IMR-90 (cell line): ENCODE results near the gene SNX1. TPM values are rescaled to one million over a fixed set of nuclear protein-coding genes. Genes with fewer than 3 reads are reported as not detected.

Experiments
- ATAC-seq: fragments of 200-7000 bp; cut with Tn5 transposase; 2 replicates; pipeline ENCODE4 v1.9.1; 2020; ENCODE audit warnings: low read depth, mild to moderate bottlenecking, moderate library complexity
- BruUV-seq: library from RNA; stranded (reverse); fragments of 400-500 nt; replicated peaks from 2 replicates; lab custom pipeline; 2021; lab: Mats Ljungman, UMichigan
- CTCF ChIA-PET: fragments of 300-600 bp; formaldehyde crosslinking; extraction: SDS; loops from one replicate; lab custom pipeline; 2021; ENCODE audit warnings: antibody characterized with exemption; lab: Yijun Ruan, JAX
- POLR2A ChIA-PET: fragments of 300-600 bp; sonication (Branson Sonifier 250); formaldehyde crosslinking; loops from one replicate; lab custom pipeline; 2022; ENCODE audit warnings: antibody characterized with exemption; ENCODE audit not compliant: unreplicated experiment; lab: Charles Lee
- DNase-seq: peaks from one replicate; pipeline ENCODE4 v3.0.0; 2013
- H2AFZ ChIP-seq: replicated peaks from 2 replicates; pipeline ENCODE3; 2013; ENCODE audit warnings: low read length, mild to moderate bottlenecking; ENCODE audit not compliant: poor library complexity
- H2AK5ac ChIP-seq: 2 replicates; pipeline ENCODE4 v1.6.1; 2013; ENCODE audit warnings: low read depth, low read length, inconsistent platforms
- H2AK9ac ChIP-seq: replicated peaks from 2 replicates; pipeline ENCODE3; 2013; ENCODE audit warnings: mild to moderate bottlenecking, low read depth, low read length, moderate library complexity; ENCODE audit not compliant: poor library complexity
- H2BK120ac ChIP-seq: 2 replicates; pipeline ENCODE4 v1.6.1; 2013; ENCODE audit warnings: low read depth, low read length, inconsistent platforms
- H2BK15ac ChIP-seq: 3 replicates; pipeline ENCODE4 v1.6.1; 2013; ENCODE audit warnings: low read depth, low read length, inconsistent platforms
- H2BK20ac ChIP-seq: 2 replicates; pipeline ENCODE4 v1.6.1; 2013; ENCODE audit warnings: low read depth, mild to moderate bottlenecking, inconsistent platforms, low read length, moderate library complexity
- H2BK5ac ChIP-seq: 2 replicates; pipeline ENCODE4 v1.6.1; 2013; ENCODE audit warnings: mild to moderate bottlenecking, low read depth, low read length, inconsistent platforms; ENCODE audit not compliant: poor library complexity, severe bottlenecking
- H3K14ac ChIP-seq: replicated peaks from 2 replicates; pipeline ENCODE4 v1.6.1; 2013; ENCODE audit warnings: low read depth, low read length, inconsistent platforms
- H3K18ac ChIP-seq: 2 replicates; pipeline ENCODE4 v1.6.1; 2013; ENCODE audit warnings: low read depth, low read length, control low read depth
- H3K23ac ChIP-seq: 2 replicates; pipeline ENCODE4 v1.6.1; 2013; ENCODE audit warnings: low read depth, low read length, inconsistent platforms
- H3K27ac ChIP-seq: 2 replicates; pipeline ENCODE4 v1.5.1; 2013; ENCODE audit warnings: mild to moderate bottlenecking, control low read depth, low read length; ENCODE audit not compliant: insufficient read depth
- H3K27me3 ChIP-seq: 2 replicates; pipeline ENCODE4 v1.6.1; 2013; ENCODE audit warnings: low read length; ENCODE audit not compliant: control insufficient read depth, insufficient read depth
- H3K36me3 ChIP-seq: 2 replicates; pipeline ENCODE4 v1.6.1; 2013; ENCODE audit warnings: low read length, mixed read lengths; ENCODE audit not compliant: control insufficient read depth, insufficient read depth
- H3K4ac ChIP-seq: 2 replicates; pipeline ENCODE4 v1.6.1; 2013; ENCODE audit warnings: low read depth, low read length, inconsistent platforms
- H3K4me1 ChIP-seq: 2 replicates; pipeline ENCODE4 v1.6.1; 2013; ENCODE audit warnings: low read length, mixed read lengths; ENCODE audit not compliant: control insufficient read depth, insufficient read depth
- H3K4me2 ChIP-seq: 2 replicates; pipeline ENCODE4 v1.6.1; 2013; ENCODE audit warnings: low read depth, mild to moderate bottlenecking, control low read depth, low read length, moderate library complexity
- H3K4me3 ChIP-seq: 2 replicates; pipeline ENCODE4 v1.5.1; 2013; ENCODE audit warnings: low read depth, mild to moderate bottlenecking, control low read depth, low read length, moderate library complexity; ENCODE audit not compliant: insufficient read depth
- H3K56ac ChIP-seq: 2 replicates; pipeline ENCODE4 v1.6.1; 2013; ENCODE audit warnings: low read length, inconsistent platforms; ENCODE audit not compliant: insufficient read depth; ENCODE audit errors: extremely low read depth
- H3K79me1 ChIP-seq, 2 experiments: 2 replicates each; pipeline ENCODE4 v1.6.1; 2013; ENCODE audit warnings: low read length in 2 of 2, inconsistent platforms in 1 of 2, low read depth in 1 of 2
- H3K9ac ChIP-seq: 2 replicates; pipeline ENCODE4 v1.6.1; 2013; ENCODE audit warnings: low read depth, low read length, control low read depth
- H3K9me1 ChIP-seq: 2 replicates; pipeline ENCODE4 v1.6.1; 2013; ENCODE audit warnings: low read length, inconsistent platforms; ENCODE audit not compliant: insufficient read depth
- H3K9me3 ChIP-seq: 2 replicates; pipeline ENCODE4 v1.6.1; 2013; ENCODE audit warnings: low read length; ENCODE audit not compliant: control insufficient read depth, insufficient read depth
- H4K20me1 ChIP-seq: 2 replicates; pipeline ENCODE4 v1.6.1; 2013; ENCODE audit warnings: low read length, inconsistent platforms; ENCODE audit not compliant: insufficient read depth
- H4K5ac ChIP-seq: 2 replicates; pipeline ENCODE4 v1.6.1; 2013; ENCODE audit warnings: mild to moderate bottlenecking, low read depth, low read length, control low read depth
- H4K8ac ChIP-seq, 2 experiments: 2 replicates each; pipeline ENCODE4 v1.6.1; 2013; ENCODE audit warnings: low read depth in 2 of 2, low read length in 2 of 2, control low read depth in 1 of 2, inconsistent platforms in 1 of 2
- H4K91ac ChIP-seq: 2 replicates; pipeline ENCODE4 v1.6.1; 2013; ENCODE audit warnings: low read depth, low read length, inconsistent platforms; ENCODE audit not compliant: insufficient read depth
- BHLHE40 ChIP-seq: fragments of 150-350 bp; IDR thresholded peaks from 2 replicates; pipeline ENCODE4 v1.6.1; 2016; ENCODE audit warnings: mild to moderate bottlenecking, low read depth, low read length
- CEBPB ChIP-seq: IDR thresholded peaks from 2 replicates; pipeline ENCODE4 v1.6.1; 2012; ENCODE audit warnings: low read depth, low read length, improper control_type of control experiment
- CHD1 ChIP-seq: IDR thresholded peaks from 2 replicates; pipeline ENCODE4 v1.6.1; 2012; ENCODE audit warnings: low read depth, low read length, improper control_type of control experiment
- CTCF ChIP-seq: conservative IDR thresholded peaks from 2 replicates; pipeline ENCODE4 v1.5.1; 2012; ENCODE audit warnings: mild to moderate bottlenecking, low read depth, low read length, improper control_type of control experiment
- FOS ChIP-seq: fragments of 150-350 bp; IDR thresholded peaks from 2 replicates; pipeline ENCODE4 v1.6.1; 2016; ENCODE audit warnings: low read depth, low read length
- MAFK ChIP-seq: IDR thresholded peaks from 2 replicates; pipeline ENCODE4 v1.6.1; 2012; ENCODE audit warnings: low read depth, low read length, improper control_type of control experiment
- MAZ ChIP-seq: IDR thresholded peaks from 2 replicates; pipeline ENCODE4 v1.6.1; 2012; ENCODE audit warnings: low read depth, mild to moderate bottlenecking, low read length, improper control_type of control experiment, moderate library complexity, borderline replicate concordance
- MXI1 ChIP-seq: IDR thresholded peaks from 2 replicates; pipeline ENCODE4 v1.6.1; 2012; ENCODE audit warnings: low read depth, mild to moderate bottlenecking, low read length, moderate library complexity, borderline replicate concordance
- NFE2L2 ChIP-seq: fragments of 150-350 bp; IDR thresholded peaks from 2 replicates; pipeline ENCODE4 v1.6.1; 2016; ENCODE audit warnings: low read depth, mild to moderate bottlenecking, low read length
- POLR2A ChIP-seq: IDR thresholded peaks from 2 replicates; pipeline ENCODE4 v1.6.1; 2012; ENCODE audit warnings: mild to moderate bottlenecking, low read depth, low read length
- RAD21 ChIP-seq: IDR thresholded peaks from 2 replicates; pipeline ENCODE4 v1.6.1; 2012; ENCODE audit warnings: low read length, improper control_type of control experiment
- RCOR1 ChIP-seq: IDR thresholded peaks from 2 replicates; pipeline ENCODE4 v1.6.1; 2012; ENCODE audit warnings: mild to moderate bottlenecking, low read length, improper control_type of control experiment; ENCODE audit not compliant: insufficient replicate concordance
- RFX5 ChIP-seq: IDR thresholded peaks from 2 replicates; pipeline ENCODE4 v1.8.0; 2012; ENCODE audit warnings: low read depth, mild to moderate bottlenecking, low read length, moderate library complexity
- SMC3 ChIP-seq: fragments of 150-350 bp; IDR thresholded peaks from 2 replicates; pipeline ENCODE4 v1.6.1; 2016; ENCODE audit warnings: low read depth, mild to moderate bottlenecking, antibody characterized with exemption, low read length, moderate library complexity
- WGBS, 2 experiments: methylation state at CpG; one replicate each; pipeline versions ENCODE4 v1.1.5 to v1.1.7; 2013; ENCODE audit warnings: missing lambda C conversion rate in 2 of 2; ENCODE audit not compliant: insufficient read length in 1 of 2; ENCODE audit errors: extremely low coverage in 2 of 2; 5-methylcytosine and 5-hydroxymethylcytosine counted together
- dilution Hi-C: fragments of 300-500 bp; cut with HindIII; formaldehyde crosslinking; loops from one replicate; pipeline ENCODE4 v1.14.3; 2018; ENCODE audit warnings: low sequenced_read_pairs; ENCODE audit not compliant: unreplicated experiment
- in situ Hi-C: fragments of 300-500 bp; cut with MboI; formaldehyde crosslinking; loops from 3 replicates; pipeline ENCODE4 v1.14.3; 2019; ENCODE audit warnings: low sequenced_read_pairs, inconsistent platforms, mixed read lengths
- intact Hi-C: fragments of 100-400 bp; cut with micrococcal nuclease; formaldehyde crosslinking; loops from 2 replicates; pipeline ENCODE4 v1.10.0; 2022
- polyA plus RNA-seq, 3 experiments: library from polyadenylated mRNA; depleted of rRNA; stranded (reverse); fragments of >200 nt; gene quantifications; 2 replicates each; pipeline ENCODE4 v1.2.3, GENCODE V29; 2012; ENCODE audit warnings: low replicate concordance in 1 of 3
- total RNA-seq: library from RNA; depleted of rRNA; stranded (reverse); fragments of >200 nt; gene quantifications from 2 replicates; pipeline ENCODE4 v1.2.3, GENCODE V29; 2012
- TF ChIP-seq, protein P1 (sequence below): fragments of 150-350 bp; IDR thresholded peaks from 2 replicates; pipeline ENCODE4 v1.6.1; 2016; ENCODE audit warnings: low read depth, mild to moderate bottlenecking, low read length, moderate library complexity, borderline replicate concordance
- TF ChIP-seq, protein P2 (sequence below): fragments of 150-350 bp; IDR thresholded peaks from 2 replicates; pipeline ENCODE4 v1.6.1; 2017; ENCODE audit warnings: mild to moderate bottlenecking, antibody characterized with exemption, low read length, low read depth

Gene SNX1
- total and polyA plus RNA-seq, 2 of the 4 experiments (the other 2 are of a cell fraction) = 35.3 to 72.3 TPM

- intact Hi-C loops (no loop called here), dilution Hi-C loops (no loop called here), in situ Hi-C loops (no loop called here)
- no peak for TF ChIP-seq NFE2L2
- no peak for TF ChIP-seq MAFK
- TF ChIP-seq, protein P1, sequence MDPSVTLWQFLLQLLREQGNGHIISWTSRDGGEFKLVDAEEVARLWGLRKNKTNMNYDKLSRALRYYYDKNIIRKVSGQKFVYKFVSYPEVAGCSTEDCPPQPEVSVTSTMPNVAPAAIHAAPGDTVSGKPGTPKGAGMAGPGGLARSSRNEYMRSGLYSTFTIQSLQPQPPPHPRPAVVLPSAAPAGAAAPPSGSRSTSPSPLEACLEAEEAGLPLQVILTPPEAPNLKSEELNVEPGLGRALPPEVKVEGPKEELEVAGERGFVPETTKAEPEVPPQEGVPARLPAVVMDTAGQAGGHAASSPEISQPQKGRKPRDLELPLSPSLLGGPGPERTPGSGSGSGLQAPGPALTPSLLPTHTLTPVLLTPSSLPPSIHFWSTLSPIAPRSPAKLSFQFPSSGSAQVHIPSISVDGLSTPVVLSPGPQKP = no peak
- TF ChIP-seq CHD1 = no peak
- no peak for TF ChIP-seq RCOR1
- no peak for TF ChIP-seq CEBPB
- no peak for TF ChIP-seq POLR2A
- no peak for TF ChIP-seq MXI1
- no peak for TF ChIP-seq MAZ
- TF ChIP-seq CTCF = no peak
- no peak for TF ChIP-seq RFX5
- no peak for TF ChIP-seq SMC3
- TF ChIP-seq RAD21 = no peak
- no peak for TF ChIP-seq FOS
- TF ChIP-seq, protein P2, sequence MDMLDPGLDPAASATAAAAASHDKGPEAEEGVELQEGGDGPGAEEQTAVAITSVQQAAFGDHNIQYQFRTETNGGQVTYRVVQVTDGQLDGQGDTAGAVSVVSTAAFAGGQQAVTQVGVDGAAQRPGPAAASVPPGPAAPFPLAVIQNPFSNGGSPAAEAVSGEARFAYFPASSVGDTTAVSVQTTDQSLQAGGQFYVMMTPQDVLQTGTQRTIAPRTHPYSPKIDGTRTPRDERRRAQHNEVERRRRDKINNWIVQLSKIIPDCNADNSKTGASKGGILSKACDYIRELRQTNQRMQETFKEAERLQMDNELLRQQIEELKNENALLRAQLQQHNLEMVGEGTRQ = no peak
- no peak for TF ChIP-seq BHLHE40
- Histone ChIP-seq H2AK5ac (no peak overlapping the region), H3K9ac (no peak overlapping the region), H3K27me3 (no peaks in the 10 kb centered on the region), H2AFZ (no peak overlapping the region), H4K8ac (no peak overlapping the region), H3K4me3 (no peak overlapping the region), H3K9me1 (no peaks in the 10 kb centered on the region; the same call in none of the 2 replicates), H3K79me1 (peaks cover 22 to 56% of the 10 kb centered on the region in 2 experiments), H3K23ac (no peak overlapping the region), H3K9me3 (no peaks in the 10 kb centered on the region), H3K56ac (no peak overlapping the region), H4K5ac (no peak overlapping the region), H2BK120ac (no peak overlapping the region), H3K14ac (no peak overlapping the region), H3K4ac (no peak overlapping the region), H3K18ac (no peak overlapping the region), H2BK5ac (no peak overlapping the region), H4K91ac (no peak overlapping the region), H3K27ac (no peak overlapping the region), H3K36me3 (peaks cover 5% of the 10 kb centered on the region), H3K4me1 (no peaks in the 10 kb centered on the region), H2AK9ac (no peak overlapping the region), H3K4me2 (no peak overlapping the region), H2BK15ac (no peak overlapping the region), H4K20me1 (no peaks in the 10 kb centered on the region), H2BK20ac (no peak overlapping the region)
- ChIA-PET CTCF (no interaction called here), POLR2A (no interaction called here)
- DNase-seq = no peak
- ATAC-seq = no peak
- BruUV-seq = no TSS peak
- WGBS, 2 experiments = 100% methylated on average over 1 of the region's 3 CpGs; no CpG with 5 or more reads in 1 of the 2 experiments
Observed at GRCh38 chr15:64090527-64090926, 5.3 kb upstream of the SNX1 start.
